ENCODE data around the gene SLC44A4. TPM values are rescaled to one million over a fixed set of nuclear protein-coding genes. Genes with fewer than 3 reads are reported as not detected.

Gene SLC44A4
- total and polyA plus RNA-seq, 9 of the 15 experiments (the other 6 are each of a cell fraction or from before 2014, with no cell fraction given), result 7.9 to 18.6 (median 11.2) TPM

GRCh38 chr6:31837369-31838113 lies 41.3 kb downstream of the SLC44A4 start (continued):
- TF ChIP-seq, protein P1, sequence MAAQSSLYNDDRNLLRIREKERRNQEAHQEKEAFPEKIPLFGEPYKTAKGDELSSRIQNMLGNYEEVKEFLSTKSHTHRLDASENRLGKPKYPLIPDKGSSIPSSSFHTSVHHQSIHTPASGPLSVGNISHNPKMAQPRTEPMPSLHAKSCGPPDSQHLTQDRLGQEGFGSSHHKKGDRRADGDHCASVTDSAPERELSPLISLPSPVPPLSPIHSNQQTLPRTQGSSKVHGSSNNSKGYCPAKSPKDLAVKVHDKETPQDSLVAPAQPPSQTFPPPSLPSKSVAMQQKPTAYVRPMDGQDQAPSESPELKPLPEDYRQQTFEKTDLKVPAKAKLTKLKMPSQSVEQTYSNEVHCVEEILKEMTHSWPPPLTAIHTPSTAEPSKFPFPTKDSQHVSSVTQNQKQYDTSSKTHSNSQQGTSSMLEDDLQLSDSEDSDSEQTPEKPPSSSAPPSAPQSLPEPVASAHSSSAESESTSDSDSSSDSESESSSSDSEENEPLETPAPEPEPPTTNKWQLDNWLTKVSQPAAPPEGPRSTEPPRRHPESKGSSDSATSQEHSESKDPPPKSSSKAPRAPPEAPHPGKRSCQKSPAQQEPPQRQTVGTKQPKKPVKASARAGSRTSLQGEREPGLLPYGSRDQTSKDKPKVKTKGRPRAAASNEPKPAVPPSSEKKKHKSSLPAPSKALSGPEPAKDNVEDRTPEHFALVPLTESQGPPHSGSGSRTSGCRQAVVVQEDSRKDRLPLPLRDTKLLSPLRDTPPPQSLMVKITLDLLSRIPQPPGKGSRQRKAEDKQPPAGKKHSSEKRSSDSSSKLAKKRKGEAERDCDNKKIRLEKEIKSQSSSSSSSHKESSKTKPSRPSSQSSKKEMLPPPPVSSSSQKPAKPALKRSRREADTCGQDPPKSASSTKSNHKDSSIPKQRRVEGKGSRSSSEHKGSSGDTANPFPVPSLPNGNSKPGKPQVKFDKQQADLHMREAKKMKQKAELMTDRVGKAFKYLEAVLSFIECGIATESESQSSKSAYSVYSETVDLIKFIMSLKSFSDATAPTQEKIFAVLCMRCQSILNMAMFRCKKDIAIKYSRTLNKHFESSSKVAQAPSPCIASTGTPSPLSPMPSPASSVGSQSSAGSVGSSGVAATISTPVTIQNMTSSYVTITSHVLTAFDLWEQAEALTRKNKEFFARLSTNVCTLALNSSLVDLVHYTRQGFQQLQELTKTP (IDR thresholded peaks at IDR 0.05; ENCODE audit: low read depth in 1 of 2, partially characterized antibody in 2 of 2), result peak in 1 of 2 experiments; percentile 0
- 0 out of 2 replicates have a peak, but pooled peaks have one; percentile 53 for TF ChIP-seq ZNF41 (CRISPR knock-in tag; conservative IDR thresholded peaks at IDR 0.05)
- 0 out of 2 replicates have a peak, but pooled peaks have one; percentile 18 for TF ChIP-seq ERF (CRISPR knock-in tag; IDR thresholded peaks at IDR 0.05)
- TF ChIP-seq CEBPB (tag; IDR thresholded peaks at IDR 0.05), result 0 out of 2 replicates have a peak, but pooled peaks have one; percentile 32
- 0 out of 2 replicates have a peak, but pooled peaks have one; percentile 8 for TF ChIP-seq XRCC5 (IDR thresholded peaks at IDR 0.05; ENCODE audit: low read depth, low read length)
- TF ChIP-seq, protein P2, sequence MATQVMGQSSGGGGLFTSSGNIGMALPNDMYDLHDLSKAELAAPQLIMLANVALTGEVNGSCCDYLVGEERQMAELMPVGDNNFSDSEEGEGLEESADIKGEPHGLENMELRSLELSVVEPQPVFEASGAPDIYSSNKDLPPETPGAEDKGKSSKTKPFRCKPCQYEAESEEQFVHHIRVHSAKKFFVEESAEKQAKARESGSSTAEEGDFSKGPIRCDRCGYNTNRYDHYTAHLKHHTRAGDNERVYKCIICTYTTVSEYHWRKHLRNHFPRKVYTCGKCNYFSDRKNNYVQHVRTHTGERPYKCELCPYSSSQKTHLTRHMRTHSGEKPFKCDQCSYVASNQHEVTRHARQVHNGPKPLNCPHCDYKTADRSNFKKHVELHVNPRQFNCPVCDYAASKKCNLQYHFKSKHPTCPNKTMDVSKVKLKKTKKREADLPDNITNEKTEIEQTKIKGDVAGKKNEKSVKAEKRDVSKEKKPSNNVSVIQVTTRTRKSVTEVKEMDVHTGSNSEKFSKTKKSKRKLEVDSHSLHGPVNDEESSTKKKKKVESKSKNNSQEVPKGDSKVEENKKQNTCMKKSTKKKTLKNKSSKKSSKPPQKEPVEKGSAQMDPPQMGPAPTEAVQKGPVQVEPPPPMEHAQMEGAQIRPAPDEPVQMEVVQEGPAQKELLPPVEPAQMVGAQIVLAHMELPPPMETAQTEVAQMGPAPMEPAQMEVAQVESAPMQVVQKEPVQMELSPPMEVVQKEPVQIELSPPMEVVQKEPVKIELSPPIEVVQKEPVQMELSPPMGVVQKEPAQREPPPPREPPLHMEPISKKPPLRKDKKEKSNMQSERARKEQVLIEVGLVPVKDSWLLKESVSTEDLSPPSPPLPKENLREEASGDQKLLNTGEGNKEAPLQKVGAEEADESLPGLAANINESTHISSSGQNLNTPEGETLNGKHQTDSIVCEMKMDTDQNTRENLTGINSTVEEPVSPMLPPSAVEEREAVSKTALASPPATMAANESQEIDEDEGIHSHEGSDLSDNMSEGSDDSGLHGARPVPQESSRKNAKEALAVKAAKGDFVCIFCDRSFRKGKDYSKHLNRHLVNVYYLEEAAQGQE (IDR thresholded peaks at IDR 0.05; ENCODE audit: borderline replicate concordance), result no peak
- TF ChIP-seq, protein P2 (CRISPR knock-in tag; IDR thresholded peaks at IDR 0.05; ENCODE audit: low read depth), result no peak
- TF ChIP-seq E2F5 (CRISPR knock-in tag; IDR thresholded peaks at IDR 0.05), result no peak
- no peak for TF ChIP-seq DACH1 (IDR thresholded peaks at IDR 0.05; ENCODE audit: partially characterized antibody)
- no peak for TF ChIP-seq ZNF589 (CRISPR knock-in tag; IDR thresholded peaks at IDR 0.05; ENCODE audit: low read depth)
- TF ChIP-seq ZBTB43 (CRISPR knock-in tag; IDR thresholded peaks at IDR 0.05), result 0 out of 2 replicates have a peak, but pooled peaks have one; percentile 9
